ENCODE results near the gene CATSPERD. TPM values are rescaled to one million over a fixed set of nuclear protein-coding genes. Genes with fewer than 3 reads are reported as not detected.
A peak's percentile ranks its signal among the peaks of the same experiment; 100 is the strongest.

CATSPERD gene
- total and polyA plus RNA-seq, 9 of the 15 experiments (the other 6 are each of a cell fraction or from before 2014, with no cell fraction given) = not detected

DNA sequence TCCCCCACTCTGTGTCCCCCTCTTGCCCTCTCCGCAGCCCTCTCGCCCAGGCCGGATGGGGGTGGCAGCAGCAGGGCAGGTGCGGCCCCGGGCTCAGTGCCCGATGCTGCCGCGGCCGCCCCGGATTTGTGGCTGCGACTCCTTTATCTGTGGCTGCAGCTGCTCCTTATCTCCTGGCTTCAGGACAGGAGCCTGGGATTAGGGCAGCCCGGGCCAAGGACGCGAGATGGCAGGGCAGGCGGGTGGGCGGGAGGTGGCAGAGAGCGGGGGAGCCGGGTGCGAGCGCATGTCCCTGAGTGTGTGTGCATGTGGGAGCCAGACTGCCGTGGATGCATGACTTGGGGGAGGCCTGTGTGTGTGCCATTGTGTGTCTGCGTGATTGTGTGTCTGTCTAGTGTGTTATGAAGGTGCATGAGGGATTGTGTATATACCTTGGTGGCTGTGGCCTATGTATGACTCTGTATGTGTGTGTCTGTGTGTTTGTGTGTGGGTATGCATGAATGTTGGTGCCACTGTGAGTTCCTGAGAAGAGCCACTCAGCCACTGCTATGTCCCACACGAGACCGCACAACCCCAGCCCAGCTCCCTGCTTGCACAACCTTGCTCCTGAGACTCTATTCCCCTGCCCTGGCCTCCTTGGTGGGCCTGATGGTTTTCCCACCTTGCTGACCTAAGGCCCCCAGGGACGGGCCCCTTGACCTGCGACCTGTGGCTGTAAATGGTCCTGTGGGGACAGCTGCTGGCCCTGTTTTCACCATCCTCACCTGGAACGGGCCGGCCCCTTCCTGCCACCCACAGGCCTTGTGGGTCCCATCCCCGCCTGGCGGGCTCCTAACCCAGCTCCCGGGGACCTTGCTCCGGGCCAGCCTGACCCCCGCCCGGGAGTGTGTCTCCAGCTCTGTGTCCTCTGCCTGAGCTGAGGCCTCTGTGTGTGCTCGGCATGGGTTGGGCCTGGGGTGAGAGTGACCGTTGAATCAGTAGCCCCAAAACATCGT, 79.1 kb downstream of the CATSPERD start (continued):
- no peak for TF ChIP-seq AFF4 (CRISPR knock-in tag; IDR thresholded peaks at IDR 0.05)
- TF ChIP-seq SP2 (IDR thresholded peaks at IDR 0.05; ENCODE audit: extremely low read depth, low read depth, low read length, poor library complexity, severe bottlenecking) = no peak
- TF ChIP-seq SAP30 (IDR thresholded peaks at IDR 0.05; ENCODE audit: borderline replicate concordance, insufficient read depth, low read depth, low read length, poor library complexity, severe bottlenecking) = no peak
- TF ChIP-seq KDM5B (IDR thresholded peaks at IDR 0.05; ENCODE audit: insufficient replicate concordance, low read depth, low read length) = no peak
- no peak for TF ChIP-seq TAF9B (IDR thresholded peaks at IDR 0.05; ENCODE audit: partially characterized antibody)
- peak; percentile 68 for TF ChIP-seq ZEB2 (IDR thresholded peaks at IDR 0.05)
- no peak for TF ChIP-seq HNRNPLL (IDR thresholded peaks at IDR 0.05; ENCODE audit: low read depth, low read length, poor library complexity, severe bottlenecking)
- TF ChIP-seq HCFC1 (IDR thresholded peaks at IDR 0.05; ENCODE audit: low read depth, low read length) = no peak
- TF ChIP-seq, protein P1, sequence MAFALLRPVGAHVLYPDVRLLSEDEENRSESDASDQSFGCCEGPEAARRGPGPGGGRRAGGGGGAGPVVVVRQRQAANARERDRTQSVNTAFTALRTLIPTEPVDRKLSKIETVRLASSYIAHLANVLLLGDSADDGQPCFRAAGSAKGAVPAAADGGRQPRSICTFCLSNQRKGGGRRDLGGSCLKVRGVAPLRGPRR (CRISPR knock-in tag; IDR thresholded peaks at IDR 0.05) = no peak
- TF ChIP-seq HOMEZ (CRISPR knock-in tag; IDR thresholded peaks at IDR 0.05) = no peak
- peak; percentile 95 for TF ChIP-seq ESRRA (IDR thresholded peaks at IDR 0.05; ENCODE audit: borderline replicate concordance, low read depth)
- TF ChIP-seq PHF8 (IDR thresholded peaks at IDR 0.05; ENCODE audit: borderline replicate concordance, low read length) = peak; percentile 11; the same call in 1 of the 2 replicates
- TF ChIP-seq DNMT1 (IDR thresholded peaks at IDR 0.05) = peak; percentile 34; the same call in 1 of the 2 replicates
- no peak for TF ChIP-seq PHF20 (IDR thresholded peaks at IDR 0.05; ENCODE audit: partially characterized antibody)
- TF ChIP-seq CBX2 (IDR thresholded peaks at IDR 0.05; ENCODE audit: insufficient read depth, low read length, poor library complexity, severe bottlenecking) = no peak
- TF ChIP-seq FOXO4 (CRISPR knock-in tag; IDR thresholded peaks at IDR 0.05) = no peak
- TF ChIP-seq, protein P2, sequence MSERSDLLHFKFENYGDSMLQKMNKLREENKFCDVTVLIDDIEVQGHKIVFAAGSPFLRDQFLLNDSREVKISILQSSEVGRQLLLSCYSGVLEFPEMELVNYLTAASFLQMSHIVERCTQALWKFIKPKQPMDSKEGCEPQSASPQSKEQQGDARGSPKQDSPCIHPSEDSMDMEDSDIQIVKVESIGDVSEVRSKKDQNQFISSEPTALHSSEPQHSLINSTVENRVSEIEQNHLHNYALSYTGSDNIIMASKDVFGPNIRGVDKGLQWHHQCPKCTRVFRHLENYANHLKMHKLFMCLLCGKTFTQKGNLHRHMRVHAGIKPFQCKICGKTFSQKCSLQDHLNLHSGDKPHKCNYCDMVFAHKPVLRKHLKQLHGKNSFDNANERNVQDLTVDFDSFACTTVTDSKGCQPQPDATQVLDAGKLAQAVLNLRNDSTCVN (CRISPR knock-in tag; IDR thresholded peaks at IDR 0.05) = peak; percentile 9; the same call in 1 of the 2 replicates

All from K562 (cell line).